ENCODE measurements around the gene CACNA1D.

Gene CACNA1D

GRCh38 chr3:53815651-53816050 lies 321.2 kb downstream of the CACNA1D start:
- no peak for DNase-seq

DNA sequence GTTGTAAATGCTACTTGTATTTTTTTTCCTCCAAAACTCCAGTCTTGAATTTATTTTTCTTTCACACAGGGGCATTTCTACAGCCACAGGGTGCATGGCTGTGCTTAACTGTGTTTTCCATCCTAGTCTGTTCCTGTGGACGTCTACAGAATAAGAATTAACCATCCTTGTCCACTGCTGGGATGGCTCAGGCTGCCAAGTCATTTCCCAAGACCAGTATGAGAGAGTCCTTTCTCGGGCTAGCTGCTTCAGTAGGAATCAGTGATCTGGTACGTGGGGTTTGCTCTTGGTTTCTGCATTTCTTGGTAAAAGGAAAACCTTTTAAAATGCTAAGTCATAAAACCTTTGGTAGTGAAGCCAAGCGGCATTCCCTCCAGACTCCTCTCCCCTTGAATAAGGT lies 322.0 kb downstream of the CACNA1D start:
- no peak for DNase-seq

DNA sequence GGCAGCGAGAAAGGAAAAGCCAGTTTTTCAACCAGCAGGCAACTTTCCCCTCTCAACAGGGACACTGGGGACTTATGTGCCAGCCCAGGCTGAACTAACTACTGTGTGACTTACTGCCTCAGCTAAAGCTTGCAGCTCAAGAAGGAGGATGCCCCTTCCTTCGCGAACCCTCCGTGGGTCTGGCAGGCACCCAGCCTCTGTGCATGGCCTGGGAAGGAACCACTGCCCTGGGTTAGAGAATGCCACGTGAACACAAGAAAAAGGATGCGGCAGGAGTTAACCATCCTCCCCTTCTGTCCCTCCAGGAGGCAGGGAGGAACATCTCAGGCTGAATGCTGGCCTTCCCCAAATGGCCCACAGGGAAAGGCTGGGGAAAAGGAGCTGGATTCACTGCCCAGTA lies 322.8 kb downstream of the CACNA1D start:
- no peak for DNase-seq

DNA sequence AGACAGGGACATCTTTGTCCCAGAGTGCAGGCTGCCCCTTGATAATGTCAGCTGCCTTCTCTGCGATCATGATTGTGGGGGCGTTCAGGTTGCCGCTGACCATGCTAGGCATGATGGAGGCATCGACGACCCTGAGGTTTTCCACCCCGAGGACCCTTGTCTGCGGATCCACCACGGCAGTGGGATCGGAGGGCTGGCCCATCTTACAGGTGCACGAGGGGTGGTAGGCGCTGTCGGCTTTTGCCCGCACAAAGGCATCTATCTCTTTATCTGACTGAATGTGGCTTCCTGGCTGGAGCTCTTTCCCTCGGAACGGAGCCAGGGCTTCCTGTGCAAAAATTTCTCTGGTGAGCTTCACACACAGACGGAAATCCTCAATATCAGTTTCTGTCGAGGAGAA lies 323.4 kb downstream of the CACNA1D start:
- DNase-seq, result no peak

DNA sequence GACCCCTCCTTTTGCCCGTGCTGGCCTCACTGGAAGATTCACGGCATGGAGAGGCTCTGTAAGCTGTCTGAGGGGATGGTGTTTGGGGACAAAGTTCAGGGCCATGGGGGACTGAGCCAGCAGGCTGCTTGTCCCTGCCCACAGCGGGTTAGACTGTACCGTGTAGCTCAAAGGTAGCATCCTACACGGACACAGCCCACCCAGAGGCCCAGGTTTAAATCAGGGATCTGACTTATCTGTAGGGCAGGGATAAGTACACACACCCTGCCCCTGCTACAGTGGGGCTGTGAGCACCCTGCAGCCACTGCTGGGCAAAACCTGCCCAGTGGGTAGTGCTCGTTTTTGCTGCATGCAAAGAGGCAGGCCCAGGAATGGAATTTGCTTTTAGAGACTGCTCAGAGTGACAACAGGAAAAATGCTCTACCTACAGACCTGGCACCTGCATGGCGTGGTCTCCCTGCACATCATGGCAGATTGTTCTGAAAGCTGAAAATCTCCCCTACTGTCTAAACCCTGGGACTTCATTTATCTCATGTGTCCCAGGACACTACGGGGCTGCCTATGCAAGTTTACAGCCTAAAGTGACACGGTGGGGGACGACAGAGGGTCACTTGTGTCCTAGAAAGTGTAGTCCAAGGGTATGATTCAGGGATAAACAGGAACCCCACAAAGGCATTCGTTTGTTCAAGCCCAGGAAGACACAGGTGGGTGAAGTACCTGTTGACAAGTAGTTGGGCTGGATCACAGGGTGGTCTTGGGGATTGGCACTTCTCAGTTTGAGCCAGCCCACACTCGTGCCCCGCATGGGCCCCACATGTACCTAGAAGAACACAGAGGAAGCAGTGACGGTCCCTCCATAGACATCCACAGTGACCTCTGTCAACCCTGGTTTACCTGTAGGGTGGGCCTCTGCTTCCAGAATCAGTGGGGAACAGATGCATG lies 324.1 kb downstream of the CACNA1D start:
- no peak for DNase-seq

DNA sequence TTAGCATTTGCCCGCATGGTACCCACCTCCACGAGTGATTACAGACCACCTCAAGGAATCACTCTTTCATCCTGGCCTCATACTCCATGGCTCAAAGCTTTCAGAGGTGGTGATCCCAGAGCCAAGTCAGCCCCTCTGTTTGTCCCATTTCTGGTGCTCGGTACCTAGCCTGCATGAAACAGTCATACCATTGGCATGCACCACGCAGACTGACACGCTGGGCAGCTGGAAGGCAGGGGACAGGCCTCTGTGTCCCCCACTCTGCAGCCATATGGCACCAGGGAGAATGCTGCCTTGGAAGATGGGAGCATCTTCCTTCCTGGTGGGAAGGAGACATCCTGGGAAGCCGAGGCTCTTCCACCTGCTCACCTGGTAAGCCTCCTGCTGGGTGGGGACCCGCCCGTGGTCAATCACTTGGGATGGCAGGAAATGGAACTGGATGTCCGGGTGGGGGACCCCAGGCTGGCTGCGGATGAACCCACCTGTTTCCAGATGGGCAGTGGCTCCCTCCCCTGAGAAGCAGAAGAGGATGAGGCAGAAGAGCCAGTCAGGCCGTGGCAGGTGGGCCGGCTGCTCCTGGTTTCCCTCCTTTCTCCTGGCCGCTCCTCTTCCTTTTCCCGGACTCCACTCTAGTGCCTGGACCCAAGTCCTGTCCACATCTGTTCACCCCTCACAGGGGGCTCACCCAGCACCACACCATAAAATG lies 324.9 kb downstream of the CACNA1D start:
- no peak for DNase-seq

DNA sequence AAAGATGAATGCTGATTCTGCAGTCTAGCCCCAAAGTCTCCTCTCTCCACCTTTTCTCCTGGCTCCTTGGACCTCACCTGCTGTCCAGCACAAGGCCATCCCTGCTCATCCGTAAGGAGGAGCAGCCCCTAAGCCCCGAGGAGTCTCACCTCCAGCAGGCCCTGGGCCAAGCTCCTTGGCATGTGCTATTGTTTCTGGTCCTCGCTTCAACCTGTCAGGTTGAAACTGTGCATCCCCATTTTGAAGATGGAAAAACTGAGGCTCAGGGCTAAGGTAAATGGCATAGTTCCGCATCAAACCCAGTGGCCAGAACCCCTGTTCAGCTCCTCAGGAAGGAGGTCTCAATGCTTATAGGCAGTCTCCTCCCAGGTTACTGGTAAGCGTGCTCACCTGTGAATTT lies 325.7 kb downstream of the CACNA1D start:
- no peak for DNase-seq

- DNase-seq, result no peak
Measured at GRCh38 chr3:53820756-53821580, 326.6 kb downstream of the CACNA1D start.

DNA sequence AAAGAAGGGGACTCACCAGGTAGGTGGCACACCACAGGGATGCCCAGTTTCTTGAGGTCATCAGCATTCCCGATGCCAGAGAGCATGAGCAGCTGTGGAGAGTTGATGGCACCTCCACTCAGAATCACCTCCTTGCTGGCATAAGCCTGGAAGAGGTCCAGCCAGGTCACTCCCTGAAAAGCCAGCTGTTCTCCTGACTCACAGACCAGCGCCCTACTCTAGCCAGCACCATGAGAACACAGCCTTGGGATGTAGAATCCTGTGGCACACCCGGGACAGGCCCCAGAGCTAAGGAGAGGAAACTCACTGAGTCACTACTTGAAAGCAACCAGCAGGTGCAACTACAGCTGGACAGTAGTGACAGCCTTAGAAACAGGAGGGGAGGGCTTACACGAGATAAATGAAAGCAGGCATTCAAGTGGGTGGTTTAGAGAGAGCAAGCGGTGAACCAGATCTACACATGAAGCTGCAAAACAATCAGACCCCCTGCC lies 327.3 kb downstream of the CACNA1D start:
- DNase-seq, result no peak

DNA sequence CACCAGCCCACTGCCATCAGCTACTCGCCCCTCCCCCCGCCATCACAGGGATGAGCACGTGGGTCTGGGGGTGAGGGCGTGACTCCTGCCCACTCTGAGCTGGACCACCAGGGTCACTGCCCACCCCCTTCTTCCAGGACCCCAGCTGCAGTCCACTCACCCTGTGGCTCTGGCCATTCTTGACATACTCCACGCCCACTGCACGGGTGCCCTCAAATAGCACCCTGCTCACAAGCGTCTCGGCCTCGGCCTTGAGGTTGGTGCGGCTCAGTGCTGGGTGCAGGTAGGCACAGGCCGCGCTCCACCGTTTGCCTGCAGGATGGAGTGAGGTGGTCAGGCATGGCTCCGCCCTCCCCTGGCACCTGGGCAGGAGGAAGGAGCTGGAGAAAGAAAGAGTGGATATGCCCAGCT lies 327.9 kb downstream of the CACNA1D start:
- DNase-seq, result no peak

- DNase-seq, result no peak
Measured at GRCh38 chr3:53823026-53823955, 328.9 kb downstream of the CACNA1D start.

GRCh38 chr3:53823956-53824657 lies 329.7 kb downstream of the CACNA1D start:
- DNase-seq, result no peak

DNA sequence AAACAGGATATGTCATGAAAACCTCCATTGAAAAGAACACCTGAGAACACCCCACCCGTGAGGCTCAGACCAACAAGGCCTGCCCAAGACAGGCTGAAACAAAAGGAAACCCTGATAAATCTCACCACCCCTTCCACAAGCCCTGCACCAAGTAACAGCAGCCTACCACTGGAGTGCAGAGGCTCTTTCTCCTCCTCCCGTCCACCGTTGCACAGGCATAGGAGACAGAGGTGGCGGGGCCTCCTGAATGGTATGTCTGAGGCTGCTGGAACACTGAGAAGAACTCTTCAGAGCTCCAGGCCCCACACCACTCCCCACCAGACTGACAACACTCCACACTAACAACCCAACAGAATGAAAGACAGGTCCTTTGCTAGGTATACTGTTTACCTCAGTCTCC lies 330.4 kb downstream of the CACNA1D start:
- DNase-seq, result no peak

GRCh38 chr3:53826048-53826447 lies 331.6 kb downstream of the CACNA1D start:
- DNase-seq, result no peak

DNA sequence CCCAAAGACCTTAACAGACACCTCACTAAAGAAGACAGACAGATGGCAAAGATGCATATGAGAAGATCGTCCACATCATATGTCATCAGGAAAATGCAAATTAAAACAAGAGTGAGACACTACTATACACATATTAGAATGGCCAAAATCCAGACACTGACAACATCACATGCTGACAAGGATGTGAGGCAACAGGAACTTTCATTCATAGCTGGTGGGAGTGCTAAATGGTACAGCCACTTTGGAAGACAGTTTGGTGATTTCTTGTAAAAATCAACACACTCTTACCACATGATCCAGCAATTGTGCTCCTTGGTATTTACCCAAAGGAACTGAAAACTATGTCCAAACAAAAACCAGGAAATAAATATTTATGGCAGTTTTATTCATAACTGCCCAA lies 334.2 kb downstream of the CACNA1D start:
- no peak for DNase-seq

GRCh38 chr3:53829605-53830004 lies 335.2 kb downstream of the CACNA1D start:
- DNase-seq, result no peak

- DNase-seq, result no peak
Measured at GRCh38 chr3:53830944-53831343, 336.5 kb downstream of the CACNA1D start.

DNA sequence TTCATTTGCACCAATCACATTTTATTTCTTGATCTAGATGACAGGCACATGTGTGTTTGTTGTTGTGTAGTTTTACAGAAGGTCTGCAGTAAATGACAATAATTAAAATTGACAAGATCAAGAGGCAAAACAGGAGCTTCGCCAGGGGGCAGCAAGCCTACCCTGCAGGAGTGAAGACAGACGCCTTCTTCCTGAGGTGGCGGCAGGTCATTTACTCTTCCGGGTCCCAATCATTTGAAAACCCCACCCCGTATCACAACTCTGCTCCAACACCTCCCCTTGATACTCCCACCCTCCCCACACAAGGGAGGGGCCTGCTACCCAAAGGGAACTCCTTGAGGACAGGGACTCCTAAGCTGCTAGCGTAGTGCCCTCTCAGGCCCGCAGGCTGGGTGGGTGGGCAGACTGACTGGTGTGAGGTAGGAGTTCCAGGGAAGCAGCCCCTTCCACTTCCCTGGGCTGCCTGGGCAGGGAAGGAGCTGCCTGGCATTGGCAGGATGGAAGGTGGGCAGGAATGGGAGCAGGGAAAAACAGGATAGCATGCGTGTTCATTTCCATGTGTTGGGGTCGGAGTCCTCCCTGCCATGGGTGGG lies 338.7 kb downstream of the CACNA1D start:
- DNase-seq, result no peak

- DNase-seq, result no peak
Measured at GRCh38 chr3:53833700-53834099, 339.3 kb downstream of the CACNA1D start.

DNA sequence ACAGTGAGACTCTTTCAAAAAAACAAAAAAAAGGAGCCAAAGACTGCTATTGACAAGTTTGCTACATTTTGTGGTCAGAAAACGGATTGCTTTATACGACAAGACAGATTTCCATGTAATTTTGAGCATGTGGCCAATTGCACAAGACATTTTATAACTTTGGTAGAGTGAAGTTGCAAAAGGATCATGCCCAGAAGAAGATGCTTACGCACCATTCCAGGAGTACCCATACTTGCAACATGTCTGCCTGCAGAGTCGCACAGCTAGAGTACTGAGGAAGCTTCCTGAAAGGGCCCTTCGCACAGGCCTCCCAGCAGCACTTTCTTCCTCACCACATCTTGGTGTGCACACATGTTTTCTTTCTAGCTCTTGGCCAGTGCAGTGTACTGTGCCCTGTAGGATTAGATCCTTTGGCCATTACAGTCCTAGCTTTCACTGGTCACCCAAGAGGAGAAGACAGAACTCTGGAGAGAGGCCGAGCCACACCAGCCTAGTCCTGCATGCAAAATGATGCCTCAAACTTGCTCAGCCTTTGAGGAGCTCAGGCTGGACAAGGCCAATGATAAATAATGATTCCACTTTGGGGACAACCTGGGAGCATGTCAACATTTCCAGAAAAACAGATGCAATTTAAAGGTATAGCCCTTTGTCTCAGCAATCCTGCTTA lies 340.2 kb downstream of the CACNA1D start:
- no peak for DNase-seq

All from stimulated activated naive CD4-positive, alpha-beta T cell (primary cell).